Neuron (in vitro differentiated cells): ENCODE data around the gene MCF2.

Experiments
- H2AFZ ChIP-seq: one replicate; pipeline ENCODE4 v1.6.1; 2013; ENCODE audit warnings: low read depth, mild to moderate bottlenecking, inconsistent platforms, low read length, moderate library complexity
- H3K27me3 ChIP-seq: one replicate; pipeline ENCODE4 v1.6.1; 2013; ENCODE audit warnings: low read length; ENCODE audit not compliant: insufficient read depth
- H3K36me3 ChIP-seq: one replicate; pipeline ENCODE4 v1.6.1; 2013; ENCODE audit warnings: low read length; ENCODE audit not compliant: insufficient read depth
- H3K4me1 ChIP-seq: one replicate; pipeline ENCODE4 v1.6.1; 2013; ENCODE audit warnings: low read length; ENCODE audit not compliant: insufficient read depth
- H3K4me3 ChIP-seq: 2 replicates; pipeline ENCODE4 v1.5.1; 2013; ENCODE audit warnings: mild to moderate bottlenecking, low read length, moderate library complexity
- H3K9me3 ChIP-seq: one replicate; pipeline ENCODE4 v1.6.1; 2013; ENCODE audit warnings: low read length

MCF2 gene

DNA sequence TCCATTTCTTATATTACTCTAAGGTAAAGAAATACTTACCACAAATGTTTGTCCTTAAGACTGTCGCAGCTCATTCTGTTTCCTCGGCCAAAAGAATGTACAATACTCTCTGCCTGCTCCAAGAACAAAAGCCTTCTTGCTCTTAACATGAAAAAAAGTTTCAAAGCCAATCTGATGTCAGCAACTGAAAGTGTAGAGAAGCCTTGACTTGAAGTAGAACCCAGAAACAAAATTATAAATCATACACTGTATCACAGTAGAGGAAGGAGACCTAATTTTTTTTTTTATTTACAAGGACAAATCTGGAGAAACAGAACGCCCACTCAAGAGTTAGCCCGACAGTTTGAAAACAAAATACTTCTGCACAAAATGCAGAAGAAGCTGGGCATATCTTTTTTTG, at the start of gene MCF2:
TSS of gene MCF2 (minus strand) at position 101 of the 400 bp plus-strand sequence. CDS start 56,423 bp downstream, outside the sequence.
- Histone ChIP-seq H3K36me3 (no peaks in the 10 kb centered on the region), H3K9me3 (no peaks in the 10 kb centered on the region), H3K4me1 (no peaks in the 10 kb centered on the region), H3K4me3 (no peak within 1 kb of the TSS), H3K27me3 (no peaks in the 10 kb centered on the region), H2AFZ (no peak within 1 kb of the TSS)

DNA sequence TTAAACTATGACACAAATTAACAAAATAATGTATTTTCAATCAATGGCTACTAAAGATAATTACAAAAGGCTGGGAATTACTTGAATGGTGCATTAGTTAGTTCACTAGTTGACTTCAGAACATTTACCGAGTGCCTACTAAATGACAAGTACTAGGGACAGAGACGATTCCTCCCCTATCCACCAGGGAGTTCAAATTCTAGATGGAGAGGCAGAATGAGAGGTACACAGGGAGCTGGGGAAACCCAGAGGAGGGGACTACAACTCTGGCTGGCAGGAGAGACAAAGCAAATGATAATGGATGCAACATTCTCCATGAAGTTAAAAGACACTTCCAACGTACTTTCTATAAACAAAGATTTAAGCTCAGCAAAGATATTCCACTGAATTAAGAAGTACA, 43.1 kb upstream of the MCF2 start:
- Histone ChIP-seq H3K27me3 (no peaks in the 10 kb centered on the region), H3K4me1 (no peaks in the 10 kb centered on the region), H3K4me3 (no peak overlapping the region), H3K9me3 (peaks cover 6% of the 10 kb centered on the region), H2AFZ (no peak overlapping the region), H3K36me3 (no peaks in the 10 kb centered on the region)

DNA sequence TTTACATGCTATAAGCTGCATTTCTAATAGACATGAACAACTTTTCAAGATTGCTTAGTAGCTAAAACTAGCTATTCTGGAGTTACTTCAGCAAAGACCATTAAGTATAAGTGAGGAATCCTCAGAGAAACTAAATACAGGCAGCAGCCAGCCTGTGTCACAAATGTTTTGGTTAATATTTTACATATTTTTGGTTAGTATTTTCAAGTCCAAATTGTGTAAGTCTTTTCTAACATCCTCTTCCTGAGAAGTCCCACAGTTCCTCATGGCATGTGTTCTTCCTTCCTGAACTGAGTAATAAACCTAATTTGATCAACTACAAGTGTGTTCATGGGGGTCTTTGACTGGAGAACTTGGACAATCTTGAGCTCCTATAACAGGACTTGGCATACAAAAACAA, 42.4 kb upstream of the MCF2 start:
- Histone ChIP-seq H3K4me3 (no peak overlapping the region), H2AFZ (no peak overlapping the region), H3K4me1 (no peaks in the 10 kb centered on the region)

GRCh38 chrX:139739138-139739537, 31.2 kb upstream of the MCF2 start:
- H2AFZ ChIP-seq = no peak overlapping the region
- H3K27me3 ChIP-seq = no peaks in the 10 kb centered on the region
- no peak overlapping the region for H3K4me3 ChIP-seq
- H3K36me3 ChIP-seq = peaks cover 2% of the 10 kb centered on the region
- no peaks in the 10 kb centered on the region for H3K4me1 ChIP-seq
- H3K9me3 ChIP-seq = no peaks in the 10 kb centered on the region

More for the DNA sequence above, 42.4 kb upstream of the MCF2 start:
- no peaks in the 10 kb centered on the region for H3K27me3 ChIP-seq
- H3K36me3 ChIP-seq = no peaks in the 10 kb centered on the region
- peaks cover 3% of the 10 kb centered on the region for H3K9me3 ChIP-seq

GRCh38 chrX:139738581-139738980, 30.6 kb upstream of the MCF2 start:
- Histone ChIP-seq H3K27me3 (no peaks in the 10 kb centered on the region), H3K9me3 (no peaks in the 10 kb centered on the region), H3K4me1 (no peaks in the 10 kb centered on the region), H2AFZ (no peak overlapping the region), H3K36me3 (peaks cover 2% of the 10 kb centered on the region), H3K4me3 (no peak overlapping the region)

DNA sequence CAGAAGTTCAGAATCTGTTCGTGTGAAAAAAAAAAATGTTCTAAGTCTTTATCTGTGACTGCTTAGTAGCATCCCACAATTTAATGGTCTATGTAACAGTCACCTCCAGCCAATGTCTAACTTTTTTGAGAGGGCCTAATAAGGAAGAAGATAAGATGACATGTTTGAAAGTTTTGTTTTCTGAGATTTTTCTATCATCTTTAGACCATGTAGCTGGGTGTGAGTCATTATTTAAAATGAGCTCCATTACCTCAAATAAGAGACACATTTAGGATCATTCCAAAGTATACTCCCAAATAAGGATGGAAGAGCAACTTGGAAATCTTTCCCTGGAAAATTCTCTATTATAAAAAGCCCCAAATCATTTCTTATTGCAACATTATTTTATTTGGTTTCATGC, 28.2 kb upstream of the MCF2 start:
- H3K27me3 ChIP-seq = no peaks in the 10 kb centered on the region
- no peak overlapping the region for H3K4me3 ChIP-seq
- no peaks in the 10 kb centered on the region for H3K4me1 ChIP-seq
- H3K9me3 ChIP-seq = no peaks in the 10 kb centered on the region
- no peak overlapping the region for H2AFZ ChIP-seq
- H3K36me3 ChIP-seq = peaks cover 2% of the 10 kb centered on the region

DNA sequence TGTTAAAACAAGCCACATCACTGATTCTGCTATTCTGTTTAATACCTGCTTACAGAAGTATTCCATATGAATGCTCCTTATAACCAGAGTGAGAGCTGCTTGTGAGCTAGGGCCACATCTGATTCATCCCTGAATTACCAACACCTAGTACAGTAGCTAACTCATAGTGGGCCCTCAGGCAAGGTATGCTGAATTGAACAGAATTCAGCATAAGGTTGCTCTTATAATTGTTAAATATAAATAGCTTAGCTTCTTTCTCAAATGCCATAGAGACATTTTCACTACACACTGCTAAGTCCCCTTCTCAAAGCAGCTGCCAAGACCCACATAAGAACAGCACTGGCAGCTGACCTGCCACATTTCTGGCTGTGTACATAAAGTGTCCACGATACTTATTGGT, 27.0 kb upstream of the MCF2 start:
- no peaks in the 10 kb centered on the region for H3K36me3 ChIP-seq
- H3K9me3 ChIP-seq = no peaks in the 10 kb centered on the region
- no peak overlapping the region for H2AFZ ChIP-seq
- no peak overlapping the region for H3K4me3 ChIP-seq
- H3K27me3 ChIP-seq = no peaks in the 10 kb centered on the region
- no peaks in the 10 kb centered on the region for H3K4me1 ChIP-seq

- no peak overlapping the region for H3K4me3 ChIP-seq
- H3K36me3 ChIP-seq = no peaks in the 10 kb centered on the region
- H3K4me1 ChIP-seq = peaks cover 20% of the 10 kb centered on the region
- no peaks in the 10 kb centered on the region for H3K9me3 ChIP-seq
- H3K27me3 ChIP-seq = no peaks in the 10 kb centered on the region
- no peak overlapping the region for H2AFZ ChIP-seq
Observed at GRCh38 chrX:139725720-139726119, 17.8 kb upstream of the MCF2 start.

DNA sequence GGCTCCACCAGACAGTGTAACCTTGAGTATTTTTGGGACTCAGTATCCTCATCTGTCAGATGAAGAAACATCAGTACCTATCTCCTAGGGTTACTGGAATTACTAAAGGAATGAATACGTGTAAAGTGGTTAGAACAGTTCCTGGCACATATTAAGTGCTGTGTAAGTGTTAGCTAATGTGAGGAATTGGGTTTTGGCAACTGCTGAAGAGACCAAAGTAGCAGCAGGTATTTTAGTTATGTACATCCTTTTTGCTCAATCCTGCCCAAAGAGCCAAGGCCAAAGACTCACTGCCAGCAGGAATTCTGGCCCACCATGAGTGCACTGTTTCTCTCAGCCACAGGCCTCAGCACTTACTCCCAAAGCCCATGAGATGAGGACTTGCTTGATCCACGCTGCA, 16.7 kb upstream of the MCF2 start:
- Histone ChIP-seq H3K4me3 (no peak overlapping the region), H3K27me3 (no peaks in the 10 kb centered on the region)

DNA sequence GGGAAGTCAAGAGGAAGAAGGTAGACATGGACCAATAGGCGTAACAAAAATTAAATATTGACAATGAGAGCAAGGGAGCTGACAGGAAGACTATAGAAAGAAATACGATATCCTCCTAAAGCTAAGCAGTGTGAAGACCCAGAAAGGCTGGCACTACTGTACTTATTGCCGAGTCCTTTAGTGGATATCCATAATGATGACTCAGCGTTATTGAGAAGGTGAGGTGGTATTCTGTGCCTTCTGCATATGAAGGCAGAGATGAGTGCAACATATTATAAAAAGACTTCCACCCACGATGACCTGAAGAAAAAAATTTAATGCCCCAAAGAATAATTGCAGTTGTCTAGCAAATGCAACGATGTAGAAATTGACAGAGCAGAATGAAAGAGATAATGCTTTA, 13.0 kb upstream of the MCF2 start:
- Histone ChIP-seq H3K4me1 (peaks cover 17% of the 10 kb centered on the region), H3K27me3 (no peaks in the 10 kb centered on the region), H3K4me3 (no peak overlapping the region), H3K9me3 (no peaks in the 10 kb centered on the region), H3K36me3 (no peaks in the 10 kb centered on the region), H2AFZ (no peak overlapping the region)

More for the DNA sequence above, 16.7 kb upstream of the MCF2 start:
- H2AFZ ChIP-seq = no peak overlapping the region
- H3K9me3 ChIP-seq = no peaks in the 10 kb centered on the region
- H3K36me3 ChIP-seq = no peaks in the 10 kb centered on the region
- peaks cover 22% of the 10 kb centered on the region for H3K4me1 ChIP-seq

DNA sequence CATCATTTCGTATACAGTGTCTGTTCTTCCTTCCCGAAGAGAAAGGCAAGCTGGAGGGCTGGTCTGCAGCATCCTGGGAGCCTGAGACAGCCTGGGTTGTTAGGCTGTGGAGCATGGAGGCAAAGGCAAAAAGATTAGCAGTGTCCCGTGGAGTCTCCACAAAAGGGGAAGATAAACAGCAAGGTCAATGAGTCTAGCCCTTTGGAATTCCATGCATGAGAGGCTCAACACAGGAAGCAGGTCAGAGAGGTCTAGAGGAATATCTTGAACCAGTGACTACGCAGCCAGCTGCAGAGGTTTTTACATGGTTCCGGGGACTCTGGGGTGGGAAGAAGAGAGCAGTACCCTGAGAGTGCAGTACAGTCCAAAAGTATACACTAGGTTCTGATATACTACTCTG, 12.2 kb upstream of the MCF2 start:
- H3K4me1 ChIP-seq = peaks cover 9% of the 10 kb centered on the region
- no peaks in the 10 kb centered on the region for H3K9me3 ChIP-seq
- no peak overlapping the region for H3K4me3 ChIP-seq
- no peaks in the 10 kb centered on the region for H3K36me3 ChIP-seq
- H2AFZ ChIP-seq = no peak overlapping the region
- no peaks in the 10 kb centered on the region for H3K27me3 ChIP-seq

GRCh38 chrX:139702658-139703057, 5.3 kb downstream of the MCF2 start:
- no peak overlapping the region for H3K4me3 ChIP-seq
- H3K9me3 ChIP-seq = no peaks in the 10 kb centered on the region
- no peaks in the 10 kb centered on the region for H3K36me3 ChIP-seq

GRCh38 chrX:139692908-139693307, 15.1 kb downstream of the MCF2 start:
- peaks cover 23% of the 10 kb centered on the region for H3K27me3 ChIP-seq
- H3K4me3 ChIP-seq = no peak overlapping the region
- no peak overlapping the region for H2AFZ ChIP-seq
- no peaks in the 10 kb centered on the region for H3K4me1 ChIP-seq
- no peaks in the 10 kb centered on the region for H3K36me3 ChIP-seq
- H3K9me3 ChIP-seq = no peaks in the 10 kb centered on the region

More at GRCh38 chrX:139702658-139703057, 5.3 kb downstream of the MCF2 start:
- Histone ChIP-seq H3K27me3 (no peaks in the 10 kb centered on the region), H2AFZ (no peak overlapping the region), H3K4me1 (no peaks in the 10 kb centered on the region)

DNA sequence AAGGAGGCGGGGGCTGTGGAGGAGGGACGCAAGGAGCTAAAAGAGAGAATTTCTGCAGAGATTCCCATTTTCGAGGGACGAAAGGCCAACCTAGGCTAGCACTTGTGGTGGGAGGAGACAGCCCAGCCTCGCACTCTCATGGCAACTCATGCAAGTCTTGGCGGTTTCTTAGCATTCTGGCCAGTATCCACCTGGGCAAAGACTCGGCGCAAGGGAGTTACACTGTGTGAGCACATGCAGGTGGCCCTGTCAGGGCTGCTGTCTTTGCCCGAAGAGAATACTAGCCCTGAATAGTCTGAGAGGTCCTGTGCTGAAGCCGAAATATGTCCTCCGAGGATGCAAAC, 15.5 kb downstream of the MCF2 start:
- Histone ChIP-seq H3K27me3 (peaks cover 25% of the 10 kb centered on the region), H3K36me3 (no peaks in the 10 kb centered on the region), H3K9me3 (no peaks in the 10 kb centered on the region), H2AFZ (peak overlapping the region; percentile 80), H3K4me1 (no peaks in the 10 kb centered on the region), H3K4me3 (peak overlapping the region; percentile 47)
